SK-N-SH treated with all-trans-retinoic acid at 6 μM for 48 hours (cell line): ENCODE data around the gene KCNK10.
A peak's percentile ranks its signal among the peaks of the same experiment; 100 is the strongest.

Experiments used
- ATAC-seq: fragments of 200-7000 bp; cut with Tn5 transposase; 3 replicates; pipeline ENCODE4 v1.9.1; 2020; ENCODE audit warnings: mild to moderate bottlenecking, moderate library complexity
- ARNTL ChIP-seq: fragments of 450-650 bp; formaldehyde crosslinking; IDR thresholded peaks from 2 replicates; pipeline ENCODE4 v1.5.0; 2020; ENCODE audit warnings: low read depth, mild to moderate bottlenecking, moderate library complexity, borderline replicate concordance
- BACH2 ChIP-seq: fragments of 250-450 bp; sonication (Bioruptor Pico); IDR thresholded peaks from 2 replicates; pipeline ENCODE4 v1.9.0; 2021; ENCODE audit warnings: mild to moderate bottlenecking, borderline replicate concordance
- CREB5 ChIP-seq: fragments of 250-450 bp; sonication (Bioruptor Pico); IDR thresholded peaks from 2 replicates; pipeline ENCODE4 v1.5.1; 2020; ENCODE audit warnings: low read depth, mild to moderate bottlenecking, moderate library complexity
- ESRRG ChIP-seq: fragments of 250-450 bp; sonication (Bioruptor Pico); IDR thresholded peaks from 2 replicates; pipeline ENCODE4 v1.6.1; 2021; ENCODE audit warnings: mild to moderate bottlenecking
- GLIS3 ChIP-seq: fragments of 250-450 bp; sonication (Bioruptor Pico); IDR thresholded peaks from 2 replicates; pipeline ENCODE4 v1.5.0; 2020; ENCODE audit warnings: mild to moderate bottlenecking, moderate library complexity
- ISL1 ChIP-seq: fragments of 250-450 bp; sonication (Bioruptor Pico); IDR thresholded peaks from 2 replicates; pipeline ENCODE4 v2.1.2; 2022; ENCODE audit warnings: mild to moderate bottlenecking, moderate library complexity
- OSR1 ChIP-seq: fragments of 250-450 bp; sonication (Bioruptor Pico); IDR thresholded peaks from 2 replicates; pipeline ENCODE4 v1.8.0; 2022; ENCODE audit warnings: moderate library complexity, mild to moderate bottlenecking, inconsistent platforms
- PATZ1 ChIP-seq: fragments of 250-450 bp; sonication (Bioruptor Pico); IDR thresholded peaks from 2 replicates; pipeline ENCODE4 v1.8.0; 2020; ENCODE audit warnings: mild to moderate bottlenecking, moderate library complexity, borderline replicate concordance
- POU6F1 ChIP-seq: fragments of 250-450 bp; sonication (Bioruptor Pico); IDR thresholded peaks from 2 replicates; pipeline ENCODE4 v1.8.0; 2021; ENCODE audit warnings: low read depth, mild to moderate bottlenecking, moderate library complexity, borderline replicate concordance
- PPARA ChIP-seq: fragments of 250-450 bp; sonication (Bioruptor Pico); IDR thresholded peaks from 2 replicates; pipeline ENCODE4 v1.5.0; 2020; ENCODE audit warnings: mild to moderate bottlenecking, borderline replicate concordance
- RARB ChIP-seq: fragments of 250-450 bp; sonication (Bioruptor Pico); IDR thresholded peaks from 2 replicates; pipeline ENCODE4 v1.8.0; 2021; ENCODE audit warnings: mild to moderate bottlenecking, moderate library complexity
- SNAI2 ChIP-seq: fragments of 250-450 bp; sonication (Bioruptor Pico); IDR thresholded peaks from 2 replicates; pipeline ENCODE4 v1.5.0; 2020; ENCODE audit warnings: mild to moderate bottlenecking, moderate library complexity
- TCF4 ChIP-seq: fragments of 250-450 bp; sonication (Bioruptor Pico); IDR thresholded peaks from 2 replicates; pipeline ENCODE4 v1.8.0; 2021; ENCODE audit warnings: mild to moderate bottlenecking, moderate library complexity, borderline replicate concordance
- TSHZ2 ChIP-seq: fragments of 250-450 bp; sonication (Bioruptor Pico); IDR thresholded peaks from 2 replicates; pipeline ENCODE4 v1.5.0; 2020; ENCODE audit warnings: mild to moderate bottlenecking, moderate library complexity
- ZNF565 ChIP-seq: fragments of 450-650 bp; formaldehyde crosslinking; conservative IDR thresholded peaks from 2 replicates; pipeline ENCODE4 v1.5.0; 2020; ENCODE audit warnings: low read depth, mild to moderate bottlenecking, moderate library complexity
- ZNF70 ChIP-seq: fragments of 450-650 bp; formaldehyde crosslinking; IDR thresholded peaks from 2 replicates; pipeline ENCODE4 v1.5.0; 2020; ENCODE audit warnings: mild to moderate bottlenecking, moderate library complexity
- ZNF8 ChIP-seq: fragments of 450-650 bp; formaldehyde crosslinking; IDR thresholded peaks from 2 replicates; pipeline ENCODE4 v1.5.0; 2020; ENCODE audit warnings: mild to moderate bottlenecking, moderate library complexity
- TF ChIP-seq, protein P1 (sequence below): fragments of 250-450 bp; sonication (Bioruptor Pico); IDR thresholded peaks from 2 replicates; pipeline ENCODE4 v1.5.1; 2021; ENCODE audit warnings: mild to moderate bottlenecking, moderate library complexity

KCNK10 gene

DNA sequence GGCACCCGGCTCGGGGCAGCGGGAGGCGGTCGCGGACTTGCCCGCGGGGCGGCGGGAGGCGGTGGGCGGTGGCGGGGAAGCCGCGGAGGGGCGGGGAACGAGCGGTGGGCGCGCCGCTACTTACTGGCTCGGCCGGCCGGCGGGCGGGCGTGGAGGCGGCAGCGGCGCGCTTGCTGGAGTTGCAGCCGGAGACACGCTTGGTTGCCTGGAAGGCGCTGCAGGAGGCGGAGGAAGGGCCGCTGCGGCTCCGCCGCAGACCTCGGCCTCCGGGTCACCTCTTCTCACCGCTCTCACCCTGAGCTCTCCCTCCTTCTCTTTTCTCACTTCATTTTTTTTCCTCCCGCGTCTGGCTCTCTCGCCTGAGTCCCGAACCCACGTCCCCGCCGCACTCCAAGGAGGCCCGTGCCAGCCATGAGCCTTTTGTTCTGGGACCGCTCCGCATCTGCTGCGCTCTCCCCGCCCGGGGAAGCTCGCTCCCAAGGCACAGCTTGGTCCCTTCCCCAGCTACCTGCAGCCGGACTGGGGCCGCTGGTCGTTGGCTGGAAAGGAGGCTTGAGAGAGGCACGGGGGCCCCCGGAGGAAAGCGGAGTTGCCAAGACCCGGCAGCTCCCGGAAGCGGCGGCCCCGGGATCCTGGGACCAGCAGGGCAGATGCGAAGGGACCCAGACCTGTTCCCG lies 592 bp upstream of the KCNK10 start:
- TF ChIP-seq ISL1 (CRISPR knock-in tag) (no peak), BACH2 (CRISPR knock-in tag) (no peak), PPARA (CRISPR knock-in tag) (no peak), RARB (CRISPR knock-in tag) (no peak), POU6F1 (CRISPR knock-in tag) (no peak), ZNF8 (CRISPR knock-in tag) (no peak), ZNF70 (CRISPR knock-in tag) (no peak), OSR1 (CRISPR knock-in tag) (no peak), SNAI2 (CRISPR knock-in tag) (no peak), CREB5 (CRISPR knock-in tag) (no peak), TSHZ2 (CRISPR knock-in tag) (no peak), TCF4 (CRISPR knock-in tag) (no peak), PATZ1 (CRISPR knock-in tag) (no peak), ESRRG (no peak), ARNTL (CRISPR knock-in tag) (no peak)
- TF ChIP-seq, protein P1, sequence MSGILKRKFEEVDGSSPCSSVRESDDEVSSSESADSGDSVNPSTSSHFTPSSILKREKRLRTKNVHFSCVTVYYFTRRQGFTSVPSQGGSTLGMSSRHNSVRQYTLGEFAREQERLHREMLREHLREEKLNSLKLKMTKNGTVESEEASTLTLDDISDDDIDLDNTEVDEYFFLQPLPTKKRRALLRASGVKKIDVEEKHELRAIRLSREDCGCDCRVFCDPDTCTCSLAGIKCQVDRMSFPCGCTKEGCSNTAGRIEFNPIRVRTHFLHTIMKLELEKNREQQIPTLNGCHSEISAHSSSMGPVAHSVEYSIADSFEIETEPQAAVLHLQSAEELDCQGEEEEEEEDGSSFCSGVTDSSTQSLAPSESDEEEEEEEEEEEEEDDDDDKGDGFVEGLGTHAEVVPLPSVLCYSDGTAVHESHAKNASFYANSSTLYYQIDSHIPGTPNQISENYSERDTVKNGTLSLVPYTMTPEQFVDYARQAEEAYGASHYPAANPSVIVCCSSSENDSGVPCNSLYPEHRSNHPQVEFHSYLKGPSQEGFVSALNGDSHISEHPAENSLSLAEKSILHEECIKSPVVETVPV, result no peak
- peak; percentile 60 for ATAC-seq

DNA sequence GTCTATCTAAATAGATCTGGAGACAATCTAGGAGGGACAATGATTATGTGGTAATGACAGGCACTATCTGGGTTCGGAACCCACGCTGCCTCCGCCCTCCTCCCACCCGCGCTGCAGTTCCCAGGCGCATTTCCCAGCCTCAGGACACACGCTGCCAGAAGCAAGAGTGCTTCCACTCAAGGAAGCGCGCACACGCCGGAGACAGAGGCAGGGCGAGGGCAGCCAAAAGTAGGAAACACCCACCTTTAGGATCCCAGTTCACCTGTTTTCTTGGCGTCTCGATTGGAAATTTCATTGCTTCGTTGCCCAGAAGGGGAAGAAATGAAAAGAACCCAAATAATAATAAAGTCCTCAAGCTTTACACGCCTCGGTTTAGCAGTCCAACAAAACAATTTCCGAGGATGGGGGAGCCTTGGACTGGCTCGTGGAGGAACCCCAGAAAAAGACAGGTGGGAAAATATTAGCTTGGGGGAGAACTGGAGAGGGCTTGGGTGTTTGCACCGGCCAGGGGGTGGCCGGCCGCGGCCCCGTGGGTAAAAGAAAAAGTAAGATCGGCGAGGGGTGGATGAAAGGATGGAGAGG lies 474 bp downstream of the KCNK10 start:
- no peak for ATAC-seq
- no peak for TF ChIP-seq ZNF565
- TF ChIP-seq TCF4 (CRISPR knock-in tag), result no peak
- no peak for TF ChIP-seq ARNTL (CRISPR knock-in tag)
- TF ChIP-seq SNAI2 (CRISPR knock-in tag), result no peak
- no peak for TF ChIP-seq ZNF70 (CRISPR knock-in tag)
- no peak for TF ChIP-seq BACH2 (CRISPR knock-in tag)
- TF ChIP-seq RARB (CRISPR knock-in tag), result no peak
- no peak for TF ChIP-seq TSHZ2 (CRISPR knock-in tag)
- no peak for TF ChIP-seq GLIS3 (CRISPR knock-in tag)
- TF ChIP-seq POU6F1 (CRISPR knock-in tag), result no peak
- no peak for TF ChIP-seq CREB5 (CRISPR knock-in tag)
- no peak for TF ChIP-seq PPARA (CRISPR knock-in tag)
- TF ChIP-seq PATZ1 (CRISPR knock-in tag), result no peak
